GM18520 (cell line): ENCODE data around the gene BLTP3B.
"Not testable (repeated sequence)": the region's sequence is repeated elsewhere in the genome, so short reads cannot be mapped to it uniquely, and the experiment has no call there.

Source experiments
- ATAC-seq: cut with Tn5 transposase; IDR thresholded peaks from one replicate; pipeline ENCODE4 v1.9.1; 2021; ENCODE audit not compliant: unreplicated experiment

The BLTP3B gene

DNA sequence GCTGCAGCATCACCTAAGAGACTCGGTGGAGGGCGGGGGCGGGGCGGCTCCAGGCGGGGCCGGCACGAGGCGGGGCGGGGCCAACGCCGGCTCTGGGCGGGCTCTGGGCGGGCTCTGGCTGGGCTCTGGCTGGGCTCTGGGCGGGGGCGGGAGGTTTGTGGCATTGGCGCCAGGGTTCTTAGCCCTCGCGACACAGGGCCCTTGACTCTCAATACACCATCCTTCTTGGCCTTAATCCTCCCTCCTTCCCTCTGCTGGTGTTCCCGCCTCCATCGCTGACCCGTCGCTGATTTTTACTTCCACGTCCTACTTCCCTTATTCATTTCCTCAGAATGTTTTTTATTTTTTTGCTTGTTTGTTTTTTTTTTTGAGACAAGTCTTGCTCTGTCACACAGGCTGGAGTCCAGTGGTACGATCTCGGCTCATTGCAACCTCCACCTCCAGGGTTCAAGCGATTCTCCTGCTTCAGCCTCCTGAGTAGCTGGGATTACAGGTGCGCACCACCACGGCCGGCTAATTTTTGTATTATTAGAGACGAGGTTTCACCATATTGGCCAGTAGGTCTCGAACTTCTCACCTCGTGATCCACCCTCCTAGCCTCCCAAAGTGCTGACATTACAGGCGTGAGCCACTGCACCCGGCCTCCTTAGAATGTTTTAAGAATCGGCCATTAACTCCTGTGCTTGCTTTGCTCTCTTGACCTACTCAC is at the start of gene BLTP3B:
Gene BLTP3B, minus strand, starts transcription at position 24 of the 709 bp plus-strand sequence. CDS start 239 bp downstream, outside the sequence.
- peak; percentile 31 for ATAC-seq

GRCh38 chr12:100189636-100190394 is 47.1 kb upstream of the BLTP3B start:
- no peak for ATAC-seq

DNA sequence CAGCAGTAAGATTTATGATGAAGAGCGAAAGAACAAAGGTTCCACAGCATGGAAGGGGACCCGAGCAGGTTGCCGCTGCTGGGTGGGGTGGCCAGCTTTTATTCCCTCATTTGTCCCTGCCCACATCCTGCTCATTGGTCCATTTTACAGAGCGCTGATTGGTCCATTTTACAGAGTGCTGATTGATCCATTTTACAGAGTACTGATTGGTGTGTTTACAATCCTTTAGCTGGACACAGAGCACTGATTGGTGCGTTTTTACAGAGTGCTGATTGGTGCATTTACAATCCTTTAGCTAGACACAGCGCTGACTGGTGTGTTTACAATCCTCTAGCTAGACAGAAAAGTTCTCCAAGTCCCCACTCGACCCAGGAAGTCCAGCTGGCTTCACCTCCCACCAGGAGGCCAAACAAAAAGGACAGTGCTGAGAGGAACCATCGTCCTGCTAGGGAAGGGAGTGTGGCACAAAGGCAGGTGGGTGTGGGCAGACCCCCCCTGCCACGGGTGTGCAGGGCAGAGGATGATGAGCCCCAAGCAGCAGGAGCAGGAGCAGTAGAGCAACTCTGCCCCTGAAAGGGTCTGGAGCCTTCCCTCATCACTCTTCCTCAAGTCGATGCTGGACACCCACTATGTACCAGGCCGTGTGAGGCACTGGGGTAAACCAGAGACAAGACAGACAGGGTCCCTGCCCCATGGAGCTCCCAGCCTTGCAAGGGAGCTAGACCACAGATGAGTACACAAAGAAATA is 46.4 kb upstream of the BLTP3B start:
- not testable (repeated sequence) for ATAC-seq

DNA sequence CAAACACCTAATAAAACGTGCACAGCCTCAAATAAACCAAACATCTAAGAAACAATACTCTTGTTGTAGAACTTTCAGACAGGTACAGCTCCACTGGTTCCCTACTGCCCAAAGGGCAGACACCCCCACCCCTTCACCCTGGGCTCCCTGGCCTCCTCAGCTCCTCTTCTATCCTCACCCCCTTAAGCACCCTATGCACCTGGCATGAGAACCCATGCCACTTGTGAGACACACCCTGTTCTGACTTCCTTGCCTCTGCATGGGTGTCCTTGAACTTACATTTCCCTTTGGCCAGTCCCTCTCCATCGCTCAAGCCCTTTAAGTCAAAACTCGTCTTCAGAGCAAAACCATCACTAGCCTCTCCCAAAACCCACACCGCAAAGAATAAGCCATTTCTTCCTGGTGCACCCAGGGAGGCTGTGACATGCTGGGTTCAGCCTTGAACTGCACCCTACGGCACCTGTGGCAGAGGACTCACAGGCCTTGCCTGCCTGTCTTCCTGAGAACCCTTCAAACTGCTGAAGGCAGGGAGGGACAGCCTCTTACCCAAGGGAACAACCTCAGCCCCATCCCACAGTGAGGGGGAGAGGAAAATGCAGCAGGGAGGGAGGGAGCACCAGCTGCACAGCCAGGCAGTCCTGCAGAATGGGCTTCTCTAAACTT is 45.3 kb upstream of the BLTP3B start:
- ATAC-seq: no peak

- no peak for ATAC-seq
These were observed 44.4 kb upstream of the BLTP3B start for GRCh38 chr12:100187068-100187467.

- ATAC-seq: no peak
These were observed 43.4 kb upstream of the BLTP3B start for GRCh38 chr12:100186071-100186470.

DNA sequence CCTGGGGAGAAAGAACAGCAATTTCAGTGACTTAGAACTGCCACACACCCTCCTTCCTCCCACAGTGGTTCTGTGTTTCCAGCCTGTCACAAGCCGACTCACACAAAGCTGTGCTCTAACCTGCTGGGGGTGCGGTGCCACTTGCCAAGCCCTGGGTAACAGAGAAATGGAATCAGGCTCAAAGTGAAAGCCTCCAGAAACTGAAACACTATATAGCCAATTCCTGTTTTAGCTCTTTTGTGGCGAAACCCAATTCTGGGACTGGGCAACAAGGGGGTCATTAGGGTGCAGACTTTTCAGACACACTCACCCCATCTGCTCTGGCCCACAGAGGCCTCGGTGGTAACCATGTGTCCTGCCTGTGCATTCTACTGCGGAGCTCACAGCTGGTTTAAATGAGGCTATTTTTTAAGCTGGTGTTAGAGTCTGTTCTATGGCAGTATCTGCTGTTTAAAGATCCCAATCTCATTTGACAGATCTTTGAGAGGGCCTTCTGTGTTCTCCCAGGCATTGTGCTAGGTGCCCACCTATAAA is 42.8 kb upstream of the BLTP3B start:
- peak; percentile 52 for ATAC-seq

GRCh38 chr12:100184549-100185145 is 42.0 kb upstream of the BLTP3B start:
- no peak for ATAC-seq

GRCh38 chr12:100179252-100179651 is 36.6 kb upstream of the BLTP3B start:
- ATAC-seq: no peak

GRCh38 chr12:100176493-100176892 is 33.8 kb upstream of the BLTP3B start:
- not testable (repeated sequence) for ATAC-seq

GRCh38 chr12:100174495-100174894 is 31.8 kb upstream of the BLTP3B start:
- ATAC-seq: no peak

DNA sequence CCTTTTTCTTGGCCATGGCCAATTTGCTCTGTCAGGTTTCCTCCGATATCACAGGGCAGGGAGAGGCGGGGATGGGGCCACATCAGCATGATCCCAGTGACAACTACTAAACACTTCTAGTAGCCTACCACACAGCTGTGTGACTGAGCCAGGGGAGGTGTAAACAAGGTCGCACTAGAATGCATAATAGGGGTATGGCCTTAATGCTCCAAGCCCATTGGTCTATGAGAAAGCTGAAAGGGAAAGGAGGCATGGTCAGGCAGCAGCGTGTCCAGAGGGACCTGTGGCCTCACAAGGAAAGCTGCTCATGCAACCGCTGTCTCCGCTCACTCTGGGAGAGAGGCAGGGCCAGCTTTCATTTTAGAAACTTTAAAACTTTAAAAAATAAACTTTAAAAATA is 30.4 kb upstream of the BLTP3B start:
- no peak for ATAC-seq

- ATAC-seq: no peak
These were observed 28.6 kb upstream of the BLTP3B start for GRCh38 chr12:100171248-100171647.

GRCh38 chr12:100170313-100170858 is 27.7 kb upstream of the BLTP3B start:
- ATAC-seq: no peak

DNA sequence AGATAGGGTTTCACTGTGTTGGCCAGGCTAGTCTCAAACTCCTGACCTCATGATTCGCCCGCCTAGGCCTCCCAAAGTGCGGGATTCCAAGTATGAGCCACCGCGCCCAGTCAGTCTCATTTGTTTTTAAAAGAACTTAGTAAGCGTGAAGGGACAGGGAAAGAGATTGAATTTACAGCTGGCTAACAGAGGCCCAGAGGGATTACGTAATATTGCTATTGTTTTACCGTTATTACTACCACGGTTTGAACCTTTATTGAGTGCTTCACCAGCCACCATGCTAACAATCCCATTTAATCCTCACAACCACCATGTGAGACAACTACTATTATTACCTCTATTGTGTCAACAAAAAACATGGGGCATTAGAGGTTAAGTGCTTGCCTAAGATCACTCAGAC is 26.7 kb upstream of the BLTP3B start:
- ATAC-seq: no peak

GRCh38 chr12:100168562-100168961 is 25.9 kb upstream of the BLTP3B start:
- ATAC-seq: no peak

DNA sequence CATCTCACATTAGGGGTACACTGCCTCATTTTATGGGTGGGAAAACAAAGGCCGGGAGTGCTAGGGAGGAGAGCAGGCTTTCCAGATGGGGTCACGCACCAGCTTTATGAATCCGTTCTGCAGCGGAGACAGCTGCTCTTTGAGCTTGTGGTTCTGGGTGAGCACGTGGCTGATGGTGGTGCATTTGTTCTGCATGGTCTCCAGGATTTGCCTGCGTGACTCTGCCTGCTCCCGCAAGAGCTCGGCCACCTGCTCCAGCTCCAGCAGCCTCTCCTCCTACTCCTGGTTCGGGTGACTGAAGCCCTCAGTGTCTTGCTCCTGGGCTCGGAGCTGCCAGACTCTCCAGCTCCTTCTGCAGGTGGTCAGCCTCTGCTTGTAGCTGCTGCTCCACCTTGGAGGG is 23.6 kb upstream of the BLTP3B start:
- ATAC-seq: no peak

DNA sequence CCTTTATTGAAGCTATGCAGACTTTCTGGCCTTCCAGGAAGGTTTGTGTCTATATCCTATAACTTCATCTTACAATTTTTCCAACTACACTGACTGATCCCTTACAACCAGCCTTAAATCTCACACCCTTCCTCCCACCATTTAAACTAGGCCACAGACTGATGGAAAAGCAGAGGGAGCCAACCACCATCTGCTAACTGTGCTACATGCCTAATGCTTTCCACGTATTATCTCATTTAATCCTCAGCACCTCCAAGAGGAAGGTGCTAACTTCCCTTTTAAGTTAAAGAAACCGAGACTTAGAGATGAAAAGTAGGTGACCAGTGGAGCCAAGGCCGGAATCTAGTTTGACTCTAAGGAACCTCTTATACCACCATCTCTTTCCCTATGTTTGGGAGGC is 22.7 kb upstream of the BLTP3B start:
- no peak for ATAC-seq

DNA sequence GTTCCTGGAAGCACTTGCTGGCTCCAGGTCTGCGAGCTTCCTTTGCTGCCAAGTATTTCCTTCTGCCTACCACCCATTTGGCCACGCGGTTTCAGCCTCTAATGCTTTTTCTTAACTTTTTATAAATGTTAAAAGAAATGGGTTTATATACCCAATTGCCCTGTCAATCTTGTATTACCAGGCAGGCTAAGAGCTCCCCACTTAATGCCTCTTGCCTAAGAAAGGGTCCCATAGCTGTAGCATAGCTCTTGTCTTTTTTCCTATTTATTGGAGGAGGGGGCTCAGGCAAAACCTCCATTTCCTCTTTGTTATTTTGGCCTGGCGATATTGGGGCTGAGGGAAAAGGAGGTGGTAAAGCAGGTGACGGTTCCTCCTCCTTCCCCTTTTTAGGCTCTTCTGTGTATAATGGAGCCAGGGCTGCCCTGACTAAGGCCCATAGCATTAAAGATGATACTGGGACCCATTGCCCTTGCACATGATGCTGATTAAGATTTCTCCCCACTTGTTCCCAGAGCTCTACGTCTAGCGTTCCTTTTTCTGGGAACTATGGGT is 21.6 kb upstream of the BLTP3B start:
- ATAC-seq: no peak
